K562 (cell line): ENCODE results near the gene DSTYK. TPM values are rescaled to one million over a fixed set of nuclear protein-coding genes. Genes with fewer than 3 reads are reported as not detected.

ENCODE experiments used
- ASH1L ChIP-seq: fragments of 450-650 bp; IDR thresholded peaks from 2 replicates; pipeline ENCODE4 v1.6.1; 2018; ENCODE audit warnings: borderline replicate concordance, mild to moderate bottlenecking, low read depth; ENCODE audit not compliant: partially characterized antibody
- CAMTA2 ChIP-seq: fragments of 250-450 bp; sonication (Bioruptor Pico); conservative IDR thresholded peaks from 2 replicates; pipeline ENCODE4 v1.5.1; 2022
- ESRRB ChIP-seq: fragments of 250-450 bp; sonication (Bioruptor Pico); IDR thresholded peaks from 2 replicates; pipeline ENCODE4 v1.5.0; 2020; ENCODE audit warnings: mild to moderate bottlenecking, moderate library complexity, borderline replicate concordance
- MCM3 ChIP-seq: fragments of 450-650 bp; IDR thresholded peaks from 2 replicates; pipeline ENCODE4 v1.6.1; 2016
- POLR3G ChIP-seq: IDR thresholded peaks from 2 replicates; pipeline ENCODE4 v1.6.1; 2011; ENCODE audit not compliant: insufficient read length, insufficient replicate concordance; ENCODE audit errors: extremely low read depth
- SLC30A9 ChIP-seq: fragments of 250-450 bp; sonication (Bioruptor Pico); IDR thresholded peaks from 2 replicates; pipeline ENCODE4 v1.8.0; 2022; ENCODE audit warnings: mild to moderate bottlenecking, moderate library complexity
- SRF ChIP-seq, 2 experiments: fragments of 250-450, 450-650 bp in 1 of 2; sonication (Bioruptor Pico) in 1 of 2; sonication (generic) in 1 of 2; formaldehyde crosslinking; IDR thresholded peaks; 2 replicates each; pipeline versions ENCODE4 v1.5.0 to v1.5.1; 2020 to 2022; ENCODE audit warnings: mild to moderate bottlenecking in 1 of 2, missing genetic modification reagents in 1 of 2
- TBL1XR1 ChIP-seq, 2 experiments: IDR thresholded peaks; 2 replicates each; pipeline ENCODE4 v1.6.1; 2012; ENCODE audit warnings: improper control_type of control experiment in 2 of 2, low read length in 2 of 2, mild to moderate bottlenecking in 1 of 2
- TBP ChIP-seq: optimal IDR thresholded peaks from 2 replicates; pipeline ENCODE3; 2011; ENCODE audit warnings: low read depth, low read length, improper control_type of control experiment
- ZNF449 ChIP-seq: fragments of 250-450 bp; sonication (Bioruptor Pico); IDR thresholded peaks from 2 replicates; pipeline ENCODE4 v1.8.0; 2022; ENCODE audit warnings: moderate library complexity, mild to moderate bottlenecking, inconsistent platforms
- ZNF507 ChIP-seq: conservative IDR thresholded peaks from 2 replicates; pipeline ENCODE4 v1.6.1; 2017; ENCODE audit warnings: missing genetic modification characterization, missing compliant biosample characterization
- ZNF609 ChIP-seq: sonication (generic); formaldehyde crosslinking; IDR thresholded peaks from 2 replicates; pipeline ENCODE4 v1.8.1; 2023; ENCODE audit warnings: missing genetic modification reagents, mild to moderate bottlenecking, borderline replicate concordance
- ZNF655 ChIP-seq: fragments of 250-450 bp; sonication (Bioruptor Pico); IDR thresholded peaks from 2 replicates; pipeline ENCODE4 v1.5.0; 2021
- ZNF76 ChIP-seq: fragments of 250-450 bp; sonication (Bioruptor Pico); IDR thresholded peaks from 2 replicates; pipeline ENCODE4 v1.4.0; 2020; ENCODE audit warnings: mild to moderate bottlenecking, moderate library complexity, borderline replicate concordance
- polyA plus RNA-seq, 8 experiments: library from polyadenylated mRNA; depleted of rRNA in 4 of 8; stranded (reverse) in 5 of 8; unstranded in 3 of 8; fragments of >200 nt; fragmentation: Nextera tagmentation in 2 of 8; fragmentation: Illumina TruSeq in 1 of 8; extraction: Ambion mirVana in 2 of 8; extraction: Trizol in 1 of 8; gene quantifications; 2 replicates each; pipeline versions ENCODE4 v1.2.1 to v1.2.3, GENCODE V29; 2011 to 2014; ENCODE audit warnings: inconsistent platforms in 1 of 8, missing spikeins in 1 of 8
- total RNA-seq, 7 experiments: library from RNA; depleted of rRNA in 6 of 7; stranded (reverse); fragments of >200 nt in 6 of 7; fragmentation: Illumina TruSeq in 2 of 7; extraction: Trizol in 2 of 7; gene quantifications; 2 replicates each; pipeline versions ENCODE4 v1.2.1 to v1.2.3, GENCODE V29; 2011 to 2021; ENCODE audit warnings: low replicate concordance in 1 of 7
- TF ChIP-seq, protein P1 (sequence below): fragments of 200-800 bp; sonication (Bioruptor generic); IDR thresholded peaks from 2 replicates; pipeline ENCODE4 v1.6.1; 2017; ENCODE audit warnings: missing genetic modification characterization, missing compliant biosample characterization
- TF ChIP-seq, protein P2 (sequence below): fragments of 450-650 bp; formaldehyde crosslinking; IDR thresholded peaks from 2 replicates; pipeline ENCODE4 v1.4.0; 2022; ENCODE audit warnings: missing genetic modification characterization

Gene DSTYK
- total and polyA plus RNA-seq, 9 of the 15 experiments (the other 6 are each of a cell fraction or from before 2014, with no cell fraction given) = 4.2 to 7.1 (median 6.2) TPM

GRCh38 chr1:205121660-205122488 lies 89.6 kb downstream of the DSTYK start, which contains the start of gene RBBP5 (continued):
- TF ChIP-seq ASH1L (peak; percentile 74), ZNF449 (CRISPR knock-in tag) (peak; percentile 67; the same call in 1 of the 2 replicates), ZNF655 (CRISPR knock-in tag) (no peak), ZNF609 (CRISPR knock-in tag) (peak; percentile 94), POLR3G (no peak), SRF (CRISPR knock-in tag; IDR thresholded peaks at IDR 0.05) (peak in 1 of 2 experiments; percentile 49; a peak in 1 of 4 replicates), CAMTA2 (CRISPR knock-in tag) (no peak), MCM3 (no peak), ESRRB (CRISPR knock-in tag) (no peak), ZNF507 (no peak), SLC30A9 (CRISPR knock-in tag) (no peak; the same call in 1 of the 2 replicates), TBP (peak; percentile 92), TBL1XR1 (IDR thresholded peaks at IDR 0.05; ENCODE audit: low read length in 2 of 2) (peak in 1 of 2 experiments; percentile 81), ZNF76 (CRISPR knock-in tag) (peak; percentile 70; the same call in 1 of the 2 replicates)
- TF ChIP-seq, protein P1, sequence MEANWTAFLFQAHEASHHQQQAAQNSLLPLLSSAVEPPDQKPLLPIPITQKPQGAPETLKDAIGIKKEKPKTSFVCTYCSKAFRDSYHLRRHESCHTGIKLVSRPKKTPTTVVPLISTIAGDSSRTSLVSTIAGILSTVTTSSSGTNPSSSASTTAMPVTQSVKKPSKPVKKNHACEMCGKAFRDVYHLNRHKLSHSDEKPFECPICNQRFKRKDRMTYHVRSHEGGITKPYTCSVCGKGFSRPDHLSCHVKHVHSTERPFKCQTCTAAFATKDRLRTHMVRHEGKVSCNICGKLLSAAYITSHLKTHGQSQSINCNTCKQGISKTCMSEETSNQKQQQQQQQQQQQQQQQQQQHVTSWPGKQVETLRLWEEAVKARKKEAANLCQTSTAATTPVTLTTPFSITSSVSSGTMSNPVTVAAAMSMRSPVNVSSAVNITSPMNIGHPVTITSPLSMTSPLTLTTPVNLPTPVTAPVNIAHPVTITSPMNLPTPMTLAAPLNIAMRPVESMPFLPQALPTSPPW (CRISPR knock-in tag) = peak; percentile 86
- TF ChIP-seq, protein P2, sequence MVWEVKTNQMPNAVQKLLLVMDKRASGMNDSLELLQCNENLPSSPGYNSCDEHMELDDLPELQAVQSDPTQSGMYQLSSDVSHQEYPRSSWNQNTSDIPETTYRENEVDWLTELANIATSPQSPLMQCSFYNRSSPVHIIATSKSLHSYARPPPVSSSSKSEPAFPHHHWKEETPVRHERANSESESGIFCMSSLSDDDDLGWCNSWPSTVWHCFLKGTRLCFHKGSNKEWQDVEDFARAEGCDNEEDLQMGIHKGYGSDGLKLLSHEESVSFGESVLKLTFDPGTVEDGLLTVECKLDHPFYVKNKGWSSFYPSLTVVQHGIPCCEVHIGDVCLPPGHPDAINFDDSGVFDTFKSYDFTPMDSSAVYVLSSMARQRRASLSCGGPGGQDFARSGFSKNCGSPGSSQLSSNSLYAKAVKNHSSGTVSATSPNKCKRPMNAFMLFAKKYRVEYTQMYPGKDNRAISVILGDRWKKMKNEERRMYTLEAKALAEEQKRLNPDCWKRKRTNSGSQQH (CRISPR knock-in tag) = peak; percentile 72; the same call in 1 of the 2 replicates
